Stimulated activated CD4-positive, alpha-beta T cell treated with anti-CD3 and anti-CD28 coated beads, Interleukin-1b, Interleukin-23, amount 100 ng/mL, for 48 hours (primary cell): Measurements from ENCODE around the gene GPC6.

Experiments
- DNase-seq: peaks from one replicate; pipeline ENCODE4 v3.0.0-alpha.2; 2020

GPC6 gene

DNA sequence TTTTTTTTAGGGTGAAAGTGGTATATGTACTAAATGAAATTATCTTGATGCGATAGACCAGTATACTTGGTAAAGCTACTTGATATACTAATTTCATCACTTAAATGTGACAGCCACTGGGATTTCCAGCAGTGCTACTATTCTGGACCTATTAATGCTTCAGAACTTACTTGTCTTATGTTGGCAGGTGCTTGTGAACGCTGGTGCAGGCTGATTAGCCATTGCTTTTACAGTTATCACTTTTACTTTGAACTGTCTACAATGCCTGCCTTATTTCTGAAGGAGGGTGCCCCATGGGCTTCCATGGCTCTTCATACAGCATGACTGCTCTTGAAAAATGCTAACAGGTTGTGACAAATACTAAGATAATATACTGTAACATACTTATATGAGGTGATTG, 294.7 kb downstream of the GPC6 start:
- no peak for DNase-seq

- DNase-seq: no peak
These were observed 295.9 kb downstream of the GPC6 start for GRCh38 chr13:93522501-93522900.

DNA sequence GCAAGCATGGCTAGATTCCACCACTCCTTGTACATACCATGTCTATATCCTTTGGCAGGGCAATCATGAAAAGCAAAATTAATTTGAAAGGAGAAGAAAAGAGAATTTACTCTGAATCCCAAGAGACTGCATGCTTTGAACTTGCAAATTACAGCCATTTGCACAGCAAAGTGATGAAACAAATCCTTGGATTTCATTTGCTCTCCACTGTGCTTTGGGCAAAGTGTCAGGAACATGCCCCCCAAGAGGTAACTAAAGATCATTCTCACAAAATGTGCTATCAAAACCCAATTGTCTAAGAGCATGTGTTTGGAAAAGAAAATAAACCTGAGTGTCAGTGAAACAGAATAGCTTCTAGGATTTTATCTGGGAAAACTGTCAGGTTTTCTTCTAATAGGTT, 298.5 kb downstream of the GPC6 start:
- no peak for DNase-seq

GRCh38 chr13:93527748-93528297, 301.2 kb downstream of the GPC6 start:
- DNase-seq: no peak

GRCh38 chr13:93529961-93530360, 303.4 kb downstream of the GPC6 start:
- DNase-seq: no peak

DNA sequence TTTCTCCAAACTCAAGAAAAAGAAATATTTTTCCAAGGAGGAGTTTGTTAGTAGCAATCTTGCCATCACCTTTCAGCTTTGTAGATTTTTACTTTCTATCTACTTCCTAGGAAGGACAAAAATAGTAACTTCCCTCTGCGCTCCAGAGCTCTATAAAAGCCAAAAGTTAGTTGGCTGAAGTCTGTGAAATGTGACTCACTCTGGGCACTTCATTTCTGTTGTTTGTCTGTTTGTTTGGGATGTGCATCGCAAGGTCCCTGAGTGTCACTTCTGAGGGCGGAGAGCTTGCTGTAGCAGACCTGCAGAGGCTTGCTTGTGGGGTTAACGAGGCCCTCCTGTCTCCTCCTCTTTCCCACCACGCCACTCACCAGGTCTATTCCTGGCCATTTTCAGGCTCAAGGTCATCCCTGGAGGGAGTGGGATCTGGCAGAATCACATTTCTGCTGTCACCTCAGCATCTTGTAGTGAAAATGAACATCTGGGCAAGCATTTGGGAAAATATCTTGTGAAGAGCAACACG, 307.6 kb downstream of the GPC6 start:
- no peak for DNase-seq

GRCh38 chr13:93535251-93535650, 308.6 kb downstream of the GPC6 start:
- no peak for DNase-seq

GRCh38 chr13:93539914-93540313, 313.3 kb downstream of the GPC6 start:
- no peak for DNase-seq

DNA sequence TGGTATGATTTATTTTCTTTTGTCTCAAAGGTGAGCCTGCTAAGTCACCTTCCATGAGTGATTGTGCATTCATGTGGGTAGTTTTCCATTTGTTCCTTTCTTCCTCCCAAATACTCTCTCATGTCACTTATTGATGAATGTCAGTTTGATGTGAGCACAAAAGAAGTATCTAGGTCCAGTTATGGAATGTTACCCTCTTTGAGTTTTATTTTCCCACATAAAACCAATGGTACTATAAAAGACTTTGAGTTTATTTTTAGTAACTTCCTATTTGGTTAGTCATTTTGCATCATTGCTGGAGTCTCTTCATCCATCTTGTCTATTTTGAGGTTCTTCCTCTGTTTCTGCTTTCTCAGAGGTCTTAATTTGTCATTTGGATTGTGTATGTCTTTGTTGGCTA, 321.3 kb downstream of the GPC6 start:
- DNase-seq: no peak

GRCh38 chr13:93549326-93550005, 322.9 kb downstream of the GPC6 start:
- no peak for DNase-seq

- DNase-seq: no peak
These were observed 323.6 kb downstream of the GPC6 start for GRCh38 chr13:93550236-93550635.

- no peak for DNase-seq
These were observed 326.0 kb downstream of the GPC6 start for GRCh38 chr13:93552596-93552995.

DNA sequence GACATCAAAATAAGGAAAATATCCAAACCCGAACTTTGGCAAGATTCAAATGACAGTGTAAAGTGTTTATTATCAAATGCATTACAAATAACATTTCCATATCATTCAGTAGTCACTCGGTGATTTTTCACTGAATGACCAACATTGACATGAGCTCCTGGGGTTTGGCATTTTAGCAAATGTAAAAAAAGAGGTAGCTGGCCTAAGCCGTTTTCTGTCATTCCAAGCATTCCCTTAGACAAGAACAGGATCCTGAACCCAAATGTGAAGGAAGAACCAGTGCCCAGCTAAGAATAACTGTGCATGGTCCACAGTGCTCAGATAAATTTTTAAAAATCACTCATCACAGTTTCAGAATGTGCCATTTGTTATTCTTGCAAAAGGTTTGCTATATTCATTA, 327.9 kb downstream of the GPC6 start:
- no peak for DNase-seq

- DNase-seq: no peak
These were observed 332.0 kb downstream of the GPC6 start for GRCh38 chr13:93558637-93559036.

DNA sequence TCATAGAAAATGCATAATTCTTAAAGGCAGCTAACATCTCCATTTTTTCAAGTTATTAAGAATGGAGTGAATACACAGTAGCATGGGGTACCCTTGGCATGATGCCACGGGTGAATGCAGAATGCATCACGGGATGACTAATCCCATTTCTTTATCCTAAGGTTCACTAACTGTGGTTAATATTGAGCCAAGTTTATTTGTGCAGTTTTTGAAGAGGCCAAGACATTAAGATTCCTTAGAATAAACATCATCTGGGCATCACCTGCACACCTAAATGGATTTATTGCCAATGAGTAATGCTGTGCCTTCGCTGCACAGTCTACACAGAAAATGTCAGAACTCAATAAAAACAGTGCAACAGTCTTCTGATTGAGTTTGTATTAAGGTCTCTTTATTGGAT, 333.1 kb downstream of the GPC6 start:
- DNase-seq: no peak

DNA sequence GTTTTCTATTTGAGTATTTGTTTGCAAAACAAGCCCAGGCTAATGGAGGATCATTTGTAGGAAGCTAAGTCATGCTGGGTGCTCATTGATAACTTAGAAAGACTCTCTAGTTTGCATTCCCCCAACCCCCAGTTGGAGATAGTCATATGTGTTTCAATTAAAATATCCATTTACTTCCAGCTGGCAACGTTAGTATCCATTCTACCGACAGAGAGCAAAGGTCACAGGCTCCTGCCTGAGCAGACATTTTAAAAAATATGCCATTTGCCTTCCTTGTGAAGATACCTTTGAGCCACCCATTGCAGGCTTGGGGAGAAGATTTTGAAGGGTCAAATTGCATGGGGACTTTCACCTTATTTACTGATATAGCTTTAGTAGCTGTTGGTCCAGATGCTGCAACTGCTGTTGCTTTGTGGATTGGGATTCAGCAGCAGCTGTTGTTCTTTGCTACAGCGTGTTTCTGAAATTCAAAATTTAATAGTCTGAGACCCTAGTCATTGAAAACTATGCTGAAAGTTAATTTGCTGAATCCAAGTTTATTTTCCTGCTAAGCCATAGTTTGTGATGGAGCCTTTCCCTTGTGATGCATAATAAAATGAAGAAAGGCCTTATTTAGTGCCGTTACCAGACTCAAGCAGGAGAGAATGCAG, 335.1 kb downstream of the GPC6 start:
- DNase-seq: no peak

DNA sequence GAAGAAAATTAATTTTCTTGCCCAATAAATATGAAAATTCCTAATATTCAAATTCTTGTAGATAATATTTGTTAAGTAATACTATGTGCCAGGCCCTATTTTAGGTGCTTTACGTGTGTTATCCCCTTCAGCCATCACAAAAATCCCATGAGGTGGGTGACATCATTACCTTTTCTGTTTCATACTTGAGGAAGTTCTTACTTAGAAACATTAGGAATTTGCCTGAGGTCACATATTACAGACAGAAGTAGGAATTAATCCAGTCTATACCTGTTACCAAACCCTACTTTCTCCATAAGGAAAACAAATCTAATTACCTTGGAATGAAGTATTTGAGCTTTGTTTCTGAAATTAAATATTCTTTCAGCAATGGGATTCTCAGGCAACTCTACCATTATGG, 336.1 kb downstream of the GPC6 start:
- DNase-seq: no peak

DNA sequence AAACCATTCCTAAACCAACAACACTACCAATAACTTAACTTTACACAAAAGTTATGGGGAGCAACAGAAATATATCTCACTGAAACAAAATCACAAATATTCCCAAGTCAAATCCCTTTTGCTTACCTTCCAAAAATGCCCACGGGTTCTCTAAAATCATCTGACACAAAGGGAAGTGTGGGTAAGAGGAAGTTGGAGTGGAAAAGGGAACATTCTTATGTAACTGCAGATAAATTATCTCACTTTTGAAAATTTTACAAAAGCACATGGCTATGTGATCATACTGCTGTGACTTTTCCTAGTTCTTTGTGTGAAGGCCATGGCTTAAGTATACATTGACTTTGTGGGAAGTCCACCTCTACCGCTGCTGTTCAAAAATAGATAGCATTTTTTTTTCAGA, 350.5 kb downstream of the GPC6 start:
- DNase-seq: no peak

GRCh38 chr13:93589788-93590187, 363.2 kb downstream of the GPC6 start:
- no peak for DNase-seq

GRCh38 chr13:93603043-93603442, 376.4 kb downstream of the GPC6 start:
- no peak for DNase-seq

DNA sequence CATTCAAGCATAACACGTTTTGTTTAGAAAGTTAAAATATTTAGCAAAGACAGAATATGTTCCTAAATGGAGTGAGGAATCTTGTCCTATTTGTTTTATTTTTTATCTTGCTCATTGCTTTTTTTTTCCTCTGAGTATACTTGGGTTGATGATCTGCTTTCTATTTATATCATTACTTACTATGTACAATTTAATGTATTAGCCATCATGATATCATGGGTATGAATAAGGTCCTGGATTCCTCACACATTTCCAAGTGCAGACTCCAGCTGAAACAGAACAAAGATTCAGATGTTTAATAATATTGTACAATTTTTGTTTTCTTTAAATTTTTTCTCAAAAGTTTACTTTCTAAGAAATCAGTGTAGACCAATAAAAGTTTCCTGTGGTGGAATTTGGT, 388.2 kb downstream of the GPC6 start:
- DNase-seq: no peak

- DNase-seq: no peak
These were observed 393.7 kb downstream of the GPC6 start for GRCh38 chr13:93620181-93620765.

DNA sequence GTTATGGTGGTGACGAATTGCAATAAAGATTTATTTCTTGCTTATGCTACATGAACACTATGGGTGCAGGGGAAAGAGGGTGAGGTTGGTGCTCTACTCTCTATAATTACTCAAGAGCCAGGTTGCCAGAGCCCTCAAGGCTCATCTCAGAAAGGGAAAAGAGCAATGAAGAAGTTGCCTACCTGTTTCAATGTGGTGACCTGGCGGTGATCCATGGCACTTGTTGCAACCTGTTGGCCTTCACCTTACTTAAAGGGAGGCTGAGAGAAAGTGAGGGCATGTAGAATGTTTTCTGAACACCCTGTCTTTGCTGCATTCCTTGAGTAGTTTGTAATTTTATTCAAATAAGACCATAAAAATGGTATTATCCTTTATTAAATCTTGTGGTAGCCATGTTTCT, 394.4 kb downstream of the GPC6 start:
- DNase-seq: no peak

- DNase-seq: no peak
These were observed 395.4 kb downstream of the GPC6 start for GRCh38 chr13:93621966-93622365.
